Trophoblast cell (in vitro differentiated cells and primary cell): Measurements from ENCODE around the gene PAPPA.

Experiments
- DNase-seq, 2 donors: peaks; one replicate each; pipeline ENCODE4 v3.0.0-alpha.2; 2016
- H2AFZ ChIP-seq: 2 replicates; pipeline ENCODE4 v1.6.1; 2013; ENCODE audit warnings: low read length, moderate library complexity, mild to moderate bottlenecking; ENCODE audit not compliant: insufficient read depth, poor library complexity
- H2AK5ac ChIP-seq: 2 replicates; pipeline ENCODE4 v1.6.1; 2013; ENCODE audit warnings: mild to moderate bottlenecking, low read length
- H2BK120ac ChIP-seq: 2 replicates; pipeline ENCODE4 v1.6.1; 2013; ENCODE audit warnings: low read length, mild to moderate bottlenecking, moderate library complexity; ENCODE audit not compliant: insufficient read depth, poor library complexity
- H2BK12ac ChIP-seq: 2 replicates; pipeline ENCODE4 v1.6.1; 2013; ENCODE audit warnings: mild to moderate bottlenecking, low read length, moderate library complexity
- H2BK5ac ChIP-seq: 2 replicates; pipeline ENCODE4 v1.6.1; 2013; ENCODE audit warnings: low read length, low read depth, moderate library complexity, mild to moderate bottlenecking; ENCODE audit not compliant: poor library complexity
- H3K14ac ChIP-seq: 2 replicates; pipeline ENCODE4 v1.6.1; 2013; ENCODE audit warnings: mild to moderate bottlenecking, low read length
- H3K18ac ChIP-seq: 2 replicates; pipeline ENCODE4 v1.6.1; 2013; ENCODE audit warnings: mild to moderate bottlenecking, low read length
- H3K23ac ChIP-seq: 2 replicates; pipeline ENCODE4 v1.6.1; 2013; ENCODE audit warnings: low read length
- H3K27ac ChIP-seq: 2 replicates; pipeline ENCODE4 v1.5.1; 2013; ENCODE audit warnings: low read depth, mild to moderate bottlenecking, inconsistent platforms, low read length, moderate library complexity
- H3K27me3 ChIP-seq: 2 replicates; pipeline ENCODE4 v1.6.1; 2013; ENCODE audit warnings: inconsistent platforms, mild to moderate bottlenecking, low read length, moderate library complexity; ENCODE audit not compliant: insufficient read depth
- H3K36me3 ChIP-seq, 2 experiments: 1 replicate in 1 of 2; 2 replicates in 1 of 2; pipeline ENCODE4 v1.6.1; 2013; ENCODE audit warnings: low read length in 2 of 2, mild to moderate bottlenecking in 2 of 2, moderate library complexity in 1 of 2; ENCODE audit not compliant: insufficient read depth in 2 of 2, control insufficient read depth in 1 of 2
- H3K4ac ChIP-seq: 2 replicates; pipeline ENCODE4 v1.6.1; 2013; ENCODE audit warnings: low read depth, mild to moderate bottlenecking, low read length, moderate library complexity
- H3K4me1 ChIP-seq, 2 experiments: 1 replicate in 1 of 2; 2 replicates in 1 of 2; pipeline ENCODE4 v1.6.1; 2013; ENCODE audit warnings: low read length in 2 of 2, mild to moderate bottlenecking in 2 of 2, moderate library complexity in 1 of 2; ENCODE audit not compliant: insufficient read depth in 2 of 2, control insufficient read depth in 1 of 2
- H3K4me2 ChIP-seq: 2 replicates; pipeline ENCODE4 v1.6.1; 2013; ENCODE audit warnings: inconsistent platforms, mild to moderate bottlenecking, low read length, moderate library complexity
- H3K4me3 ChIP-seq: 2 replicates; pipeline ENCODE4 v1.5.1; 2013; ENCODE audit warnings: mild to moderate bottlenecking, low read depth, low read length, inconsistent platforms
- H3K79me1 ChIP-seq: one replicate; pipeline ENCODE4 v1.6.1; 2013; ENCODE audit warnings: low read length
- H3K79me2 ChIP-seq: 2 replicates; pipeline ENCODE4 v1.6.1; 2013; ENCODE audit warnings: low read length, mild to moderate bottlenecking; ENCODE audit not compliant: control insufficient read depth, insufficient read depth, poor library complexity
- H3K9ac ChIP-seq: 2 replicates; pipeline ENCODE4 v1.6.1; 2013; ENCODE audit warnings: mild to moderate bottlenecking, low read length
- H3K9me3 ChIP-seq: 2 replicates; pipeline ENCODE4 v1.6.1; 2013; ENCODE audit warnings: low read depth, mild to moderate bottlenecking, control low read depth, inconsistent platforms, low read length; ENCODE audit not compliant: insufficient read depth
- H4K12ac ChIP-seq: 2 replicates; pipeline ENCODE4 v1.6.1; 2013; ENCODE audit warnings: low read depth, mild to moderate bottlenecking, low read length, moderate library complexity
- H4K8ac ChIP-seq: 2 replicates; pipeline ENCODE4 v1.6.1; 2013; ENCODE audit warnings: low read depth, mild to moderate bottlenecking, low read length, moderate library complexity
- H4K91ac ChIP-seq: one replicate; pipeline ENCODE4 v1.6.1; 2013; ENCODE audit warnings: low read depth, mild to moderate bottlenecking, low read length, moderate library complexity
- WGBS: extraction: QIAGEN DNeasy Blood & Tissue Kit; methylation state at CpG from one replicate; pipeline ENCODE4 v1.1.7; 2013; ENCODE audit warnings: missing lambda C conversion rate; ENCODE audit not compliant: insufficient read length, insufficient coverage; ENCODE audit errors: extremely low coverage; 5-methylcytosine and 5-hydroxymethylcytosine counted together

The PAPPA gene

GRCh38 chr9:116312221-116312620 lies 158.6 kb downstream of the PAPPA start:
- no CpG with 5 or more reads among the region's 2 CpGs for WGBS
- no peak overlapping the region for H2AK5ac ChIP-seq

GRCh38 chr9:116313638-116314037 lies 160.0 kb downstream of the PAPPA start:
- H3K79me2 ChIP-seq: no peaks in the 10 kb centered on the region
- no peak overlapping the region for H3K4ac ChIP-seq
- no peak overlapping the region for H2BK12ac ChIP-seq
- no peak overlapping the region for H2AFZ ChIP-seq
- H3K4me1 ChIP-seq: no peaks in the 10 kb centered on the region
- H2AK5ac ChIP-seq: no peak overlapping the region
- H3K36me3 ChIP-seq: no peaks in the 10 kb centered on the region
- H2BK5ac ChIP-seq: no peak overlapping the region
- no peak overlapping the region for H4K8ac ChIP-seq
- H2BK120ac ChIP-seq: no peak overlapping the region
- no peak overlapping the region for H4K91ac ChIP-seq
- no peaks in the 10 kb centered on the region for H3K9me3 ChIP-seq
- no peak for DNase-seq
- H4K12ac ChIP-seq: no peak overlapping the region
- no peaks in the 10 kb centered on the region for H3K79me1 ChIP-seq
- H3K27ac ChIP-seq: no peak overlapping the region
- H3K23ac ChIP-seq: no peak overlapping the region
- no peak overlapping the region for H3K4me2 ChIP-seq
- H3K14ac ChIP-seq: no peak overlapping the region
- no peak overlapping the region for H3K18ac ChIP-seq
- no CpG with 5 or more reads among the region's 3 CpGs for WGBS
- H3K4me3 ChIP-seq: no peak overlapping the region
- H3K27me3 ChIP-seq: no peaks in the 10 kb centered on the region
- no peak overlapping the region for H3K9ac ChIP-seq

More at GRCh38 chr9:116312221-116312620, 158.6 kb downstream of the PAPPA start:
- H3K4me1 ChIP-seq: no peaks in the 10 kb centered on the region
- H4K91ac ChIP-seq: no peak overlapping the region
- H3K27ac ChIP-seq: no peak overlapping the region
- H2AFZ ChIP-seq: no peak overlapping the region
- H2BK5ac ChIP-seq: no peak overlapping the region
- no peak overlapping the region for H3K9ac ChIP-seq
- no peak overlapping the region for H3K4me2 ChIP-seq
- no peak overlapping the region for H3K4me3 ChIP-seq
- H3K27me3 ChIP-seq: no peaks in the 10 kb centered on the region
- no peak for DNase-seq
- H3K18ac ChIP-seq: no peak overlapping the region
- H4K12ac ChIP-seq: no peak overlapping the region
- no peaks in the 10 kb centered on the region for H3K79me1 ChIP-seq
- H3K4ac ChIP-seq: no peak overlapping the region
- no peak overlapping the region for H2BK12ac ChIP-seq
- no peaks in the 10 kb centered on the region for H3K9me3 ChIP-seq
- H3K23ac ChIP-seq: no peak overlapping the region
- no peaks in the 10 kb centered on the region for H3K79me2 ChIP-seq
- no peak overlapping the region for H4K8ac ChIP-seq
- H3K14ac ChIP-seq: no peak overlapping the region
- H3K36me3 ChIP-seq: no peaks in the 10 kb centered on the region
- no peak overlapping the region for H2BK120ac ChIP-seq

- no peak overlapping the region for H3K4me2 ChIP-seq
- no peak overlapping the region for H2BK5ac ChIP-seq
- no peak overlapping the region for H2AFZ ChIP-seq
- no peak overlapping the region for H3K9ac ChIP-seq
- no peak overlapping the region for H3K27ac ChIP-seq
- no peak overlapping the region for H3K4me3 ChIP-seq
- H2AK5ac ChIP-seq: no peak overlapping the region
- no peak overlapping the region for H4K91ac ChIP-seq
- no peaks in the 10 kb centered on the region for H3K79me1 ChIP-seq
- no peaks in the 10 kb centered on the region for H3K27me3 ChIP-seq
- H3K9me3 ChIP-seq: no peaks in the 10 kb centered on the region
- H3K4ac ChIP-seq: no peak overlapping the region
- no peak overlapping the region for H3K18ac ChIP-seq
- no peak overlapping the region for H3K14ac ChIP-seq
- H3K4me1 ChIP-seq: no peaks in the 10 kb centered on the region
- H3K36me3 ChIP-seq: no peaks in the 10 kb centered on the region
- no peak for DNase-seq
- no peaks in the 10 kb centered on the region for H3K79me2 ChIP-seq
- no peak overlapping the region for H2BK12ac ChIP-seq
- H2BK120ac ChIP-seq: no peak overlapping the region
- H4K8ac ChIP-seq: no peak overlapping the region
- no CpG with 5 or more reads among the region's 2 CpGs for WGBS
- no peak overlapping the region for H4K12ac ChIP-seq
- no peak overlapping the region for H3K23ac ChIP-seq
Observed at GRCh38 chr9:116316246-116316645, 162.7 kb downstream of the PAPPA start.

GRCh38 chr9:116317503-116317902 lies 163.9 kb downstream of the PAPPA start:
- Histone ChIP-seq H2AFZ (no peak overlapping the region), H3K23ac (no peak overlapping the region), H3K4me3 (no peak overlapping the region), H3K9ac (no peak overlapping the region), H3K27ac (no peak overlapping the region), H3K14ac (no peak overlapping the region), H3K27me3 (no peaks in the 10 kb centered on the region), H4K91ac (no peak overlapping the region), H4K12ac (no peak overlapping the region), H3K4me2 (no peak overlapping the region), H3K79me2 (no peaks in the 10 kb centered on the region), H3K79me1 (no peaks in the 10 kb centered on the region), H2BK120ac (no peak overlapping the region), H2BK5ac (no peak overlapping the region), H3K4ac (no peak overlapping the region), H3K4me1 (no peaks in the 10 kb centered on the region), H2BK12ac (no peak overlapping the region), H4K8ac (no peak overlapping the region), H3K9me3 (no peaks in the 10 kb centered on the region), H2AK5ac (no peak overlapping the region), H3K18ac (no peak overlapping the region), H3K36me3 (no peaks in the 10 kb centered on the region)
- DNase-seq: no peak
- no CpG with 5 or more reads among the region's 2 CpGs for WGBS
